ENCODE results near the gene CCKAR. TPM values are rescaled to one million over a fixed set of nuclear protein-coding genes. Genes with fewer than 3 reads are reported as not detected.

Gene CCKAR
- total RNA-seq, 1 donor = not detected

DNA sequence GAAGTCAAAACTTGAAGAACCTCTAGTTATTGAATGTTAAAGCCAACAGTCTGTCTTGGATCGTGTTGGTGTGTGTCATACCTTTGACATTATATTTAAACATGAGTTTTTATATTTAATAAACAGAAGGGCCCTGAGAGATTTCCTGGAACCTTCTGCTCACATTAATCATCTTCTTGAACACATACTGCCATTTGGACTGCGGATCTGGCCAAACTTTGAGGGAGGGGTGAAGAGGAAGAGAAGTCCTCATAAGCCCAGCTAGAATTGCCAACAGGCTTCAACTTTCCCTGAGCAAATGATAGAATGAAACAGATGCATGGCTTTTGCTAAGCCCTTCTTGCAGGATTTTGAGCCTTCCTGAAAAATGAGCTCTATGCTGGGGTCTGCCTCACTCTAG, 27.4 kb downstream of the CCKAR start:
- no peak for DNase-seq (ENCODE audit: low read depth in 2 of 3, low spot score in 2 of 3)

DNA sequence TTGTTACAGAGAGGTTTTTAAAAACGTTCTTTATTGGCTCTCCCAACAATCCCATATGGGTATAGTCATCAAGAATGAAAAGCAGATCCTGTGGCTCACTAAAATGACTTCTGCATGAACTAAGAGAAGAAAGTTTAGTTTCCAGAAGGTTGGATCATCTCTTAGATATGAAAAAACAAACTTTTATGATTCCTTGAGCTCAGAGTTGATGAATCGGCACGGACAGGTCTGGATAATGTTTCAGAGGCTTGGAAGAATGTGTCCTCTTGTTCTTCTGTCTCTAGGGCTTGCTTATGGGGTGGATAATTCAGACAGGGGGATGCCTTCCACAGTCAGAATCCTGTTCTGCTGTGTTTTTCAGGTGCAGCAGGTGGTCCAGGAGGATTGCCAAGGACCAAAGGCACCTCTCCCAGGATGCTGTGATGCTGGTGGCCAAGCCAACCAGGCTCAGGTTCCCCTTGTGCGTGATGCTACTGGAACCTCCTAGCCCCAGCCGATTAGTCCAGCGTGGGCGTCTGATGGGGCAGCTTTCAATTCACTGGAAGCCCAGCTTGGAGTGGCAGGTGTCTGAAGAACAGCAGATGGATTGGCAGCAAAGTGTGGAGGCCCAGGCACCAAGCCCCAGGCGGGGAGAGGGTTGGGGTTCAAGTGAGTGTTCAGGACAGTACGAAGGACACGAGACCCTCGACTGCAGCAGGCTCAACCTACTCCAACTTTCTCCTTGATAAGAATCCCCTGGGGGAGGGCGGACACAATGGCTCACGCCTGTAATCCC, 30.3 kb downstream of the CCKAR start:
- DNase-seq (ENCODE audit: low read depth in 2 of 3, low spot score in 2 of 3) = no peak

DNA sequence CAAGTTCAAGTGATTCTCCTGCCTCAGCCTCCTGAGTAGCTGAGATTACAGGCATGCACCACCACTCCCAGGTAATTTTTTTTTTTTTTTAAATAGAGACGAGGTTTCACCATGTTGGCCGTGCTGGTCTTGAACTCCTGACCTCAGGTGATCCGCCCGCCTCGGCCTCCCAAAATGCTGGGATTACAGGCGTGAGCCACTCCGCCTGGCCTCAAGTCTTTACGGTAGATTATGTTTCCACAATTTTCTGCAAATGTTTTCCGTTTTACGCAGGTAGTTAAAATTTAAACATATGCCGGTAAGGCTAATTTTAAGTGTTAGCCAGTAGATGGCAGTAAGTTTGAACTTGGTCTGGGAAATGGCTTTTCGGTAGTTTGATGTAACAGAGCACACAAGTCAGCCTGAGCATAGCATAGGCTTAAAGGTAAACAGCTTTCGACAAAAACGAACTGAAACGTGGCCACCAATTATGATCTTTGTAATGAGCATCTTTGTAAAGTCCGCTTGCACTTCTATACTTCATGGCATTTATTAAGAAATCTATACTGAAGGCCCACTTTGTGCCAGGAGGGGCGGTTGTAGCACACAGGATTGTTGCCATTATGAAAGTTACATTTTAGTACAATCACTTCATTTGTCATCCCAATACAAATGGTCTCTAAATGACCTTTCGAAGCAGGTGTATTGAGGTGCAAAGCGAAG, 31.1 kb downstream of the CCKAR start:
- DNase-seq (ENCODE audit: low read depth in 2 of 3, low spot score in 2 of 3) = peak; percentile 9 to 67 (median 34)

DNA sequence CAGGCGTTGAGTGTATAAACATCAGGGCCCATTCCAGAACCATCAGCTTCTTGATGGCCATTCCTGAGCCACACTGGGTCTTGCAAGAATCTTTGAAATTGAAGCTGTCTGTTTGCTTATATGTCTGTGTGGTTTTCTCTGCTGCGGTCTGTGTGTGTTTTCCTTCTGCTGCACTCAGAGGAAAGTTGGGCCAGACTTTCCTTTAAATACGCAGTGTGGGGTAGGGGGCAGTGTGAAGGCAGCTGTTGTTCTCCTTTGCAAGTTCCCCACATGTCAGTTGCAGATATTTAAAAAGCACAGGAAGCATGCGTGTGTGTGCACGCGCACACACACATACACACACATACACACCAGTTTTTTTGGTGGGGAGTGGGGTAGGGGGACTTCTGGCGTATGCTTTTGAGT, 32.1 kb downstream of the CCKAR start:
- DNase-seq (ENCODE audit: low read depth in 2 of 3, low spot score in 2 of 3) = peak in 2 of 3 donors; percentile 63 to 88

DNA sequence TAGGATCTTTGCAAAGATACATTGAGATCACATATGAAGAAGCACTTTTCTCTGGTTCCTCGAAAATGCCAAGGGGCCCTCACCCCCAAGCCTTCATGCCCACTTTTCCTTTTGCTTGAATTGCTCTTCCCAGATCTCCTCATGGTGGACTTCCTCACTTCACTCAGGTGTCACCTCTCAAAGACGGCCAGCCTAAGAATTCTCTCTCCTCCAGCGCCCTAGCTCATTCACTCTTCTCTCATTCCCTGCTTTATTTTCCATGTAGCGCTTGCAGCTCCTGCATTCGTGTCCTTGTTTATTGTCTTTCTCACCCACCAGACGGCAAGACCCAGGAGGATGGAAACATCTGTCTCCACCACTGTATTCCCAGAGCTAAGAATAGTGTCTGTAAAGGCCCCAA, 32.9 kb downstream of the CCKAR start:
- DNase-seq (ENCODE audit: low read depth in 2 of 3, low spot score in 2 of 3) = no peak

DNA sequence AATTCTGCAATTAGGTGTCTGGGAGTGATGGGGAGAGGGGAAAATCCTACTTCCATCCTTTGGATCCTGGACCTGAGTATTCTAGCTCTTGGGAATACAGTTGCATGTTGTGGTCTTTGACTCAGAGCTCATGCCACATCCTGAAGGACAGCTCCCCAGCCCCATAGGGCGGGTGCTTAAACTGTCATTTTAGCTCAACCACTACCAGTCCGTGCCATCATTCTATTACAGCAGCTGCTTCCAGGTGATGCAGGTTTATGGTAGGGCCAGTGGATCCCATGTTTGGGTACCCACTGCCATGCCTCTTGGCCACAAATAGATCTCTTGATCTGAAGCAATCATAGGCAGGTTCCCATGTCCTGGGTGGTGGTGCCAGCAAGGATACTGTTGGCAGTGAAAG, 34.7 kb downstream of the CCKAR start:
- DNase-seq (ENCODE audit: low read depth in 2 of 3, low spot score in 2 of 3) = no peak

DNA sequence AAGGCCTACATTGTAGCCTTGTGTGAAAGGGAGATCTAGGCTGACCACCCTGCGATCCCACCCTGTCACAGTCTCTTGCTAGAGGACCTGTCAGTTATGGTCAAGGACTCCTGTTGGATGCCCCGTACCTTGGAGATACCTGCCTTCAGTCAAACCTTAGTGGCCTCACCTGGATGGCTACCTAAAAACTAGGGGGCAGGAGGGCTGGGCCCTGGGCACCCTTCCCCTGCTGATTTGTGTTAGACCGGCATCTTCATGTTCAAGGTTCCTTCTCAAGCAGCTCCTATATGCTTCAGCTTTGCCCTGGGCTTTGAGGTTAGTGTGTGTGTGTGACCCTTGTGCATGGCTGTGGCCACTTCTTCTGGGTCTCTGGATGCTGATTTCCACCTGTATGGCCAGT, 35.3 kb downstream of the CCKAR start:
- no peak for DNase-seq (ENCODE audit: low read depth in 2 of 3, low spot score in 2 of 3)

DNA sequence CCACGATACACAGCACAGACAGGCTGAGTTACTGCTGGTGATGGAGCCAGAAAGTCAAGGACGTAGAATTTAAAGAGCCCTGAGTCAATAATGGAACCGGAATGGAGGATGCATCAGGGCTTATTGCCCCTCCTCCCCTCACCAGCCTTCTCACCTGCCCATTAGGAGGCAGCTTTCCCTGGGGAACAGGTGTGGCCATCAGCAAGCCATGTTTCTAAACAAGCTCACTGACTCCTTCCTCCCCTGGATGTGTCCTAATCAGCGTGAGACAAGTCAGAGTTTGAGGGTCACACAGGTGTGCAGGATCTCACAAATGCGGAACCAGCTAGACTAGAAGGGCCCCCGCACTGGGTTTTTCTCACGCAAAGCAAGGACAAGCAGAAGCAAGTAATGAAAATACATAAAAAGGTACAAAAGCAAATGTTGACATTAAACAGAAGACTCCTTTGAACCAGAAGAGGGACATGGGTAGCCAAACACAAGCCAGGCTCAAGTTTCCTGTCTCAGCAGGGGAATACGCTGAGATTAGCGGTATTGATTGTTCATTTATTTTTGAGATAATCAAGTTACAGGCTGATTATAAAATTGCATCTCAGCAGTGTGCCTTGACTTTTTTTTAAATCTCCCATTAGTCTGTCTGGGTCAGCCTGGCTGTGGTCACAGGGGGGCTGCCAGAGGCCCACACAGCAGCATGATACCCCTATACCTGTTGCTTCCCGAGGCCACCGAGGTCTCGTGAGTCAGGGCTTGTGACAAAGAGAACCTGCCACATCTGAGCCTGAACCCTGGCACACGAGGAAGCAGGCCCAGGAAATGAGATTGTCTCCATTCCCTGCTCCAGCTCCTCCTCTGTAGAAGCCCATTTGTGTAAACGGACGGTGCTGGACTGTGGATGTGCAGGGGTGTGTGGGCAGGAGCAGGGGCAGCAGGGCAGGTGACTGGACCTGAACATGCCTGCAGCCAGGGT, 37.4 kb downstream of the CCKAR start:
- no peak for DNase-seq (ENCODE audit: low read depth in 2 of 3, low spot score in 2 of 3)

DNA sequence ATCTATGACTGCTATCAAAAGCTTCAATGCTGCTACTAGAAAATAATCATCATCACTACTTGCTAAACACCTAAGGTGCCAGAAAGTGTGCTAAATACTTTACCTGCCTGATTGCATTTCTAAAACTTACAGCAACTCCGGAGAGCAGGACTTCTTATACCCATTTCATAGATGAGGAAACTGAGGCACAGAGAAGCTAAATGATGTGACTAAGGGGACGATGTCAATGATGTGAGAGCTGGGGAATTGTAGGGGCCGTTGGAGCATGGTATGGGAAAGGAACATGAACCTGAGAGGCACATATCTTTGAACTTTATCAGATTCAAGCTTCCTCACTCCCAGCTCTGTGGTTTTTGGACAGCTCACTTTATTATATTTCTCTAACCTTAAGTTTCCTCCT, 38.7 kb downstream of the CCKAR start:
- no peak for DNase-seq (ENCODE audit: low read depth in 2 of 3, low spot score in 2 of 3)

DNA sequence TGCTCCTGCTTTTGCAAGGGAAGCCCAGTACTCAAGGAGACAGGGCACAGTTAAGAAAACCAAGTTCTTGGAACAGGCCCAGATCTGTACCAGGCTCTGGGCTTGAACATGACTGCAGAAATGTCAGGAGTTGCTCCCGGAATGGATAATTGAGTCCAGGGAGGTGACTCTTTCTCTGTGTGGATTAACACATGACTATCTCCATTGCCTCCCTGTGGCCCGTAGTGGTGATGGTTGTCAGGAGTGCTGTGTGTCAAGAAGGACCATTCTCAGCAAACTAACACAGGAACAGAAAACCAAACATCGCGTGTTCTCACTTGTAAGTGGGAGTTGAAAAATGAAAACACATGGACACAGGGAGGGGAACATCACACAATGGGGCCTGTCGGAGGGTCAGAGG, 39.9 kb downstream of the CCKAR start:
- no peak for DNase-seq (ENCODE audit: low read depth in 2 of 3, low spot score in 2 of 3)

DNA sequence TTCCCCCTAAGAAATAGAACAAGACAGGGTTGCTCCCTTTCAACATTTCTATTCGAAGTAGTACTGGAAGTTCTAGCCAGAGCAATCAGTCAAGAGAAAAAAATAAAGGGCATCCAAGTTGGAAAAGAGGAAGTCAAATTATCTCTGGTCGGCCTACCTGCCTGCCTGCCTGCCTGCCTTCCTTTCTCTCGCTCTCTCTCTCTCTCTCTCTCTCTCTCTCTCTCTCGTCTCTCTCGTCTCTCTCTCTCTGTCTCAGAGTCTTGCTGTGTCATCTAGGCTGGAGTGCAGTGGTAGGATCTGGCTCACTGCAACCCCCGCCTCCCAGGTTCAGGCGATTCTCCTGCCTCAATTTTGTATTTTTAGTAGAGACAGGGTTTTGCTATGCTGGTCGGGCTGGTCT, 42.9 kb downstream of the CCKAR start:
- peak in 1 of 3 donors; percentile 18 for DNase-seq (ENCODE audit: low read depth in 2 of 3, low spot score in 2 of 3)

DNA sequence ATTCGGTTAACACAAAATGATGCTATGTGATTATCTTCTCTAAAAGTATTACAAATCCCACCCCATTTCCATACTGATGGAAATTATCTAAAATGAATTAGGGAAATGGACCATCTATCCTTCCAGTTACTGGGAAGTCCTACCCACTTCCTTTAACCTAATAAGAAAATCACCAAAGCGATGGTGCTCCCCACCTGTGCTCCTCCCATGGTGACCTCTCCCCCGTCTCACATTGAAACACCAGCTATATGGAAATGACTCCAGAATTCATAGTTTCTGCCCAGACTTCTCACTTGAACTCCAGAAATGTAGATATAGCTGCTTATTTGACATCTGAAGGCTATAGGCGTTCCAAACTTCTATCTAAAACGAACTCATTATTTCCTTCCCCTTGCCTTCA, 48.5 kb downstream of the CCKAR start:
- no peak for DNase-seq (ENCODE audit: low read depth in 2 of 3, low spot score in 2 of 3)

DNA sequence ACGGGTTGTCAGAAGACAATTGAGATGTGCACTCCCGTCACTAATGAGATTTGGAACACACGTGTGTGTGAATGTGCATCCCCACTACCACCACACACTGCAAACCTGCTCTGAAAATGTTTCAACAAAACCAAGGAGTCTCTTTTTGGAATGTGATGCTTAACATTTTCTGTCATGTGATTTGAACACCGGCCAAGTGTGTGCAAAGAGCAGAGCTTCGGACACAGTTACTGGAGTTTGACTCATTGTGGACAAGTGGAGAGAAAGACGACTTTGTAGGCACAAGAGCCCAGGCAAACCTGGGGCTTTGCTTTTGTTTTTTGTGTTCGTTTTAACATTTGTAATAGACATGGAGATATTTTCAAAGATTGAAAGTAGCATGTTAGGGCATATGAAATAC, 49.2 kb downstream of the CCKAR start:
- no peak for DNase-seq (ENCODE audit: low read depth in 2 of 3, low spot score in 2 of 3)

DNA sequence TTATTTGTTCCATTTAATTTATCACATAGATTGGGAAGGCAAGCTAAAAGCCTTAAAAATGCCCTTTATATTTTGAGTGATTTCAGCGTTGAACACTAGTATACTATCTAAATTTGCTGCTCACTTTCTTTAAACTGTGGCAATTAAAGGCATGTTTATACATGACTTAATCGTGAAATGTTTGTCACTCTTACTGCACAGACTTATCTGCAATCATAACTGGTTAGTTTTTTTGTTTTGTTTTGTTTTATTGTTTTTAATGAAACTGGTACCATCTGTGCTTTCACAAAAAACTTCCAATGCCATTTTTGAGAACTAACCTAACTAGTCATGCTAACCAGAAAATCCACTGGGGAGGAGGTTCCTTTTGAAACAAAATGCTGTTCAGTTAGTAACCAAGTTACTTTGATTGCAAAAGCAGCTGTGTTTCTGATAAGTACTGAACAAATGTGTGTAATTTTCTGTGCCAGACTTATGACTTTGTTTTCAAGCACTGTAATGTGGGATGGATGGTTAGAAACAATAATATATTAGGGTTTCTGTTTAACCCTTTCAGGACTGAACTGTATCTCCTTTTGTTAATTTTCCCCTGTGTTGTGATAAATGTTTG, 56.1 kb downstream of the CCKAR start:
- DNase-seq (ENCODE audit: low read depth in 2 of 3, low spot score in 2 of 3) = no peak

DNA sequence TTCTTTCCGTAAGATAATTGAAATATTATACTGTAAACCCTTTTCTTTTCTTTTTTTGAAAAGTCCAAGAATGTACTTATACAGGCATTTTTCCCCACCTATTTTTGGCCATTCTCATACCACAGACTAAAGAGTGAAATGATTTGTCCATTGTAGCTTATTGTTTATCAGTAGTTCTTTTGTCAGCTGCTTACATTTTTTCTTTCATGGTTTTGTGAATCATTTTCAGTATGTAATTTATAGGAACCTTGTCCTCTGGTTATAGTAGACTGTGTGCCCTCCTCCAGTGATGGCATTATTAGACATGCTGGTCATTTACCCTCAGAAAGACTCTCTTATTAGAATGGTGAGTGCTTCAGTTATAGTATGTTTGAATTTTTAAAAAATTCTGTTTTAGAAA, 56.7 kb downstream of the CCKAR start:
- DNase-seq (ENCODE audit: low read depth in 2 of 3, low spot score in 2 of 3) = no peak

DNA sequence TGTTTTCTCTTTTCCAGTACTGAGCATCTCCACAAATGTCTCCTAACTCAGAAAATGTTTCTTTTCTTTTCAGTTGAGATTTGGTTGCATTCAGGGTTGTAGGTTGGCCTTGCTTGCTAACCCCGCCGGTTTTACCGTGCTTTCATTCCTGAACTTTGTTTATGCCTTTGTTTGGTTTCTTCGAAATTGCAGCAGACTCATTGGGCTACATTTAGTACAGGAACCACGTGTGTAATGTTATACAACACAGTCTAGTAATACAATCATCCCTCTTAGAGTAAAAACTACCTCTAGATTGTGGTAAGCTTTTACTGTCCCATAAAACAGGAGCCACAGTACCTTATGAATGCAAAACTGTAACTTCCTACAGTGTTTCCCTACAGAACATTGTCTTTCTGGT, 57.9 kb downstream of the CCKAR start:
- DNase-seq (ENCODE audit: low read depth in 2 of 3, low spot score in 2 of 3) = no peak

DNA sequence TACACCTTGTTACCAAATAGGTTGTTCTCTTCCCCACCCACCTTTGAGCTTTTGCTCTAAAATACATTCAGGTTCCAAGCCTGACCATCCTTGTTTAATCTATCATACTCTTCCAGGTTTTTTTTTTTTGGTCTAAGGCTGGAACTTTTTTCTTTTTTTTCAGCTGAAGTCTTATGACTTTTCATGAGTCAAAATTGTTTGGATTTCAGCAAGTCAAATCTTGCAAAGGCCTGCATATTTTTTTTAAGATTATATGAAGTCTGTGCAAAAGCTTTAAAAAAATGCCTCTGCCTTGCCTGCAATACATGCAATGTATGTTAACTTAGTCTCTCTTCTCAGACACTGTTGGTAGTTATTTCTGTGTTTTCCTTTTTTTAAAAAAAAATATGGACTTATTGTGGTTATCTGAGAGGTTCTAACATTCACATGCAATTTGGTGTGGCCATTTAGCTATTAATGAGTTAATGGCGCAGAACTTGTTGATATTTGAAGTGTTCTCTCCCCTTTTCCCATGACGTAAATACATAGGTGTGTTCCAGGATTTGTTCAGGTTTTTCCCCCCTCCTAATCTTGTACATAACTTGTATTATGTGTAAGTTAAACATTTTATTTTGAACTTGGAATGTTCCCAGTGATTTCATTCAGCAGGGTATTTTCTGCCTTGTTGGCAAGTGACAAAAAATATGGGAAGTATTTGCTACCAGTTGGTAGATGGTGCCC, 58.7 kb downstream of the CCKAR start:
- no peak for DNase-seq (ENCODE audit: low read depth in 2 of 3, low spot score in 2 of 3)

Data from hematopoietic multipotent progenitor cell (in vitro differentiated cells).